Endothelial cell of umbilical vein (primary cell): ENCODE measurements around the gene CELA3A.

Experiments
- EZH2 ChIP-seq: IDR thresholded peaks from 2 replicates; pipeline ENCODE4 v1.6.1; 2012; ENCODE audit warnings: borderline replicate concordance, low read depth, mild to moderate bottlenecking, moderate library complexity, low read length, inconsistent platforms; ENCODE audit not compliant: severe bottlenecking
- TF ChIP-seq, protein P1 (sequence below), 2 donors: IDR thresholded peaks; 1 replicate in 1 of 2; 2 replicates in 1 of 2; pipeline ENCODE4 v1.5.1; 2011; ENCODE audit warnings: low read length in 2 of 2, mild to moderate bottlenecking in 2 of 2, moderate library complexity in 2 of 2, control low read depth in 1 of 2, inconsistent platforms in 1 of 2, low read depth in 1 of 2; ENCODE audit not compliant: insufficient read depth in 1 of 2; ENCODE audit errors: extremely low read depth in 1 of 2

DNA sequence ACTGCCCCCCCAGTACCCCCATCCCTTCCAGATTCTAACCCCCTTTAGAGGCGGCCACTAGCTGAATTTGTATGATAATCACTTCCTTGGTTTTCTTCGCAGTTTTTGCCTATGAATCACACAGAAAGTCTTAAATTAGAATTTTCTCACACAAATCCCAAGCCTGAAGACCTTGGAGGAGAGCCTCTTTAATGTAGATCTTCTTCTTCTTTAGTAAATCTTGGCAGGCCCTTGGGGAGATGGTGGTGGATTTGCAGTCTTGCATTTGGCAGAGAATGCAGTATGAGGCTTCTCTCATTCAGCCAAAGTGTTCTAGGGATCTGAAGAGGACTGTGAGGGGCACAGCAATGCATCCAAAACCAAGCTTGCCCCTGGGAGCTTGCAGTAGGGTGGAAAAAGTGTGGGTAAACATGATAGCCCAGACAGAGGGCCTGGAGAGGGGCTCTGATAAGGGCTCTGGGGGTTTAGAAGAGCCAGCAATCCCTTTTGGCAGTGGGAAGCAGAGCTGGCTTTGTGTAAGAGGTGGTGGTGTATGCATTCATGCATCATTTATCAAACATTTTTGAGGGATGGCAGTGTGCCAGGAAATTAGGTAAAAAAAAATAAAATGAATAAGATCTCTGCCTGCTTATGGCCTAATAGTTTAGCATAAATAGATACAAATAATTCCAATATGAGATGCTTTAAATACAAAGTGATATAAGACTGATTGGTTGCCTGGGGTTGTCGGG lies 43.4 kb downstream of the CELA3A start:
- TF ChIP-seq, protein P1, sequence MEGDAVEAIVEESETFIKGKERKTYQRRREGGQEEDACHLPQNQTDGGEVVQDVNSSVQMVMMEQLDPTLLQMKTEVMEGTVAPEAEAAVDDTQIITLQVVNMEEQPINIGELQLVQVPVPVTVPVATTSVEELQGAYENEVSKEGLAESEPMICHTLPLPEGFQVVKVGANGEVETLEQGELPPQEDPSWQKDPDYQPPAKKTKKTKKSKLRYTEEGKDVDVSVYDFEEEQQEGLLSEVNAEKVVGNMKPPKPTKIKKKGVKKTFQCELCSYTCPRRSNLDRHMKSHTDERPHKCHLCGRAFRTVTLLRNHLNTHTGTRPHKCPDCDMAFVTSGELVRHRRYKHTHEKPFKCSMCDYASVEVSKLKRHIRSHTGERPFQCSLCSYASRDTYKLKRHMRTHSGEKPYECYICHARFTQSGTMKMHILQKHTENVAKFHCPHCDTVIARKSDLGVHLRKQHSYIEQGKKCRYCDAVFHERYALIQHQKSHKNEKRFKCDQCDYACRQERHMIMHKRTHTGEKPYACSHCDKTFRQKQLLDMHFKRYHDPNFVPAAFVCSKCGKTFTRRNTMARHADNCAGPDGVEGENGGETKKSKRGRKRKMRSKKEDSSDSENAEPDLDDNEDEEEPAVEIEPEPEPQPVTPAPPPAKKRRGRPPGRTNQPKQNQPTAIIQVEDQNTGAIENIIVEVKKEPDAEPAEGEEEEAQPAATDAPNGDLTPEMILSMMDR (IDR thresholded peaks at IDR 0.05; ENCODE audit: extremely low read depth in 1 of 2, insufficient read depth in 1 of 2, low read depth in 1 of 2, low read length in 2 of 2): no peak
- TF ChIP-seq EZH2: no peak
